Tibial nerve (tissue), 4 donors: ENCODE measurements around the gene YBEY. TPM values are rescaled to one million over a fixed set of nuclear protein-coding genes. Genes with fewer than 3 reads are reported as not detected.

Source experiments
- DNase-seq, 2 donors: peaks; one replicate each; pipeline ENCODE4 v3.0.0-alpha.2; 2019; ENCODE audit warnings: low spot score in 2 of 2
- H3K27ac ChIP-seq, 4 donors: fragments of 200-600 bp; sonication (generic) in 3 of 4; one replicate each; pipeline ENCODE4 v1.5.1; 2017 to 2019; ENCODE audit warnings: mild to moderate bottlenecking in 1 of 4
- H3K27me3 ChIP-seq, 2 donors: fragments of 200-600 bp; sonication (generic) in 1 of 2; one replicate each; pipeline versions ENCODE4 v1.5.1 to v1.6.0; 2017 to 2019
- H3K36me3 ChIP-seq, 3 donors: fragments of 200-600 bp; sonication (generic); one replicate each; pipeline ENCODE4 v1.5.1; 2018 to 2019
- H3K4me1 ChIP-seq, 4 donors: fragments of 200-600 bp; sonication (generic) in 3 of 4; one replicate each; pipeline ENCODE4 v1.5.1; 2017 to 2019
- H3K4me3 ChIP-seq, 4 donors: fragments of 200-600 bp; sonication (generic) in 3 of 4; one replicate each; pipeline ENCODE4 v1.5.1; 2017 to 2019; ENCODE audit warnings: mild to moderate bottlenecking in 1 of 4, moderate library complexity in 1 of 4
- H3K9me3 ChIP-seq, 4 donors: fragments of 200-600 bp; sonication (generic) in 3 of 4; one replicate each; pipeline ENCODE4 v1.5.1; 2017 to 2019
- EP300 ChIP-seq, 2 donors: sonication (generic); formaldehyde crosslinking; IDR thresholded peaks; one replicate each; pipeline ENCODE4 v1.6.1; 2017; ENCODE audit warnings: antibody characterized with exemption in 2 of 2, mild to moderate bottlenecking in 1 of 2
- POLR2A ChIP-seq, 2 donors: fragments of 450-650 bp; IDR thresholded peaks; one replicate each; pipeline ENCODE4 v1.6.1; 2017; ENCODE audit warnings: antibody characterized with exemption in 2 of 2, mild to moderate bottlenecking in 2 of 2, moderate library complexity in 2 of 2
- WGBS, 2 donors: methylation state at CpG; one replicate each; pipeline ENCODE4 v1.1.5; 2018; 5-methylcytosine and 5-hydroxymethylcytosine counted together
- total RNA-seq, 4 donors: library from RNA; depleted of rRNA; stranded (reverse); fragments of >200 nt; gene quantifications; one replicate each; pipeline ENCODE4 v1.1.0, GENCODE V29; 2016
- TF ChIP-seq, protein P1 (sequence below), 5 experiments: fragments of 200-600 bp in 3 of 5; fragments of 450-650 bp in 2 of 5; sonication (generic) in 3 of 5; IDR thresholded peaks; one replicate each; pipeline ENCODE4 v1.5.1; 2016 to 2019; ENCODE audit warnings: antibody characterized with exemption in 5 of 5, mild to moderate bottlenecking in 3 of 5, moderate library complexity in 2 of 5

The YBEY gene
- total RNA-seq, 4 donors from 2014 or later = 6.7 to 20.1 (median 15.5) TPM

DNA sequence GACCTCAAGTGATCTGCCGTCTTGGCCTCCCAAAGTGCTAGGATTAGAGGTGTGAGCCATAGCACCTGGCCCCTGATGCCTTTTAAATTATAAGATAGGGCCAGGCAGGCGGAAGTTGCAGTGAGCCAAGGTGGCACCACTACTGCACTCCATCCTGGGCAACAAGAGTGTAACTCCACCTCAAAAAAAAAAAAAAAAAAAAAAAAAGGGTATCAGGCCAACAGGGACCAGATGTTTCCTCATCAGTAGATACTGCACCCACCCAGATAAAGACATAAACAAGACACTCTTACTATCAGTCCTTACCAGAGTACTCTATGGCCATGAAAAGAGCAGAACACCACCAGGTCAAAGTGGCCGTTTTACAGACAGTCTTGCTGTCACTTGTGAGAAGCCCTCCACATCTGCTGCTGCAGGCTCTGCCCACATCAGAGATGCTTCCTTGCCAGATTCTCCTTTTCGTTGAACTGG is 34.2 kb downstream of the YBEY start:
- no peak overlapping the region for H3K4me3 ChIP-seq
- no peaks in the 10 kb centered on the region for H3K9me3 ChIP-seq
- 60 to 64% methylated on average over 4 of the region's 4 CpGs for WGBS, 2 donors
- DNase-seq = no peak
- peaks cover 0 to 4% (median 0%) of the 10 kb centered on the region in 3 donors for H3K36me3 ChIP-seq
- no peaks in the 10 kb centered on the region for H3K27me3 ChIP-seq
- TF ChIP-seq, protein P1, sequence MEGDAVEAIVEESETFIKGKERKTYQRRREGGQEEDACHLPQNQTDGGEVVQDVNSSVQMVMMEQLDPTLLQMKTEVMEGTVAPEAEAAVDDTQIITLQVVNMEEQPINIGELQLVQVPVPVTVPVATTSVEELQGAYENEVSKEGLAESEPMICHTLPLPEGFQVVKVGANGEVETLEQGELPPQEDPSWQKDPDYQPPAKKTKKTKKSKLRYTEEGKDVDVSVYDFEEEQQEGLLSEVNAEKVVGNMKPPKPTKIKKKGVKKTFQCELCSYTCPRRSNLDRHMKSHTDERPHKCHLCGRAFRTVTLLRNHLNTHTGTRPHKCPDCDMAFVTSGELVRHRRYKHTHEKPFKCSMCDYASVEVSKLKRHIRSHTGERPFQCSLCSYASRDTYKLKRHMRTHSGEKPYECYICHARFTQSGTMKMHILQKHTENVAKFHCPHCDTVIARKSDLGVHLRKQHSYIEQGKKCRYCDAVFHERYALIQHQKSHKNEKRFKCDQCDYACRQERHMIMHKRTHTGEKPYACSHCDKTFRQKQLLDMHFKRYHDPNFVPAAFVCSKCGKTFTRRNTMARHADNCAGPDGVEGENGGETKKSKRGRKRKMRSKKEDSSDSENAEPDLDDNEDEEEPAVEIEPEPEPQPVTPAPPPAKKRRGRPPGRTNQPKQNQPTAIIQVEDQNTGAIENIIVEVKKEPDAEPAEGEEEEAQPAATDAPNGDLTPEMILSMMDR (IDR thresholded peaks at IDR 0.05) = no peak
- H3K4me1 ChIP-seq = peaks cover 0 to 20% (median 9%) of the 10 kb centered on the region in 4 donors
- no peak overlapping the region for H3K27ac ChIP-seq

DNA sequence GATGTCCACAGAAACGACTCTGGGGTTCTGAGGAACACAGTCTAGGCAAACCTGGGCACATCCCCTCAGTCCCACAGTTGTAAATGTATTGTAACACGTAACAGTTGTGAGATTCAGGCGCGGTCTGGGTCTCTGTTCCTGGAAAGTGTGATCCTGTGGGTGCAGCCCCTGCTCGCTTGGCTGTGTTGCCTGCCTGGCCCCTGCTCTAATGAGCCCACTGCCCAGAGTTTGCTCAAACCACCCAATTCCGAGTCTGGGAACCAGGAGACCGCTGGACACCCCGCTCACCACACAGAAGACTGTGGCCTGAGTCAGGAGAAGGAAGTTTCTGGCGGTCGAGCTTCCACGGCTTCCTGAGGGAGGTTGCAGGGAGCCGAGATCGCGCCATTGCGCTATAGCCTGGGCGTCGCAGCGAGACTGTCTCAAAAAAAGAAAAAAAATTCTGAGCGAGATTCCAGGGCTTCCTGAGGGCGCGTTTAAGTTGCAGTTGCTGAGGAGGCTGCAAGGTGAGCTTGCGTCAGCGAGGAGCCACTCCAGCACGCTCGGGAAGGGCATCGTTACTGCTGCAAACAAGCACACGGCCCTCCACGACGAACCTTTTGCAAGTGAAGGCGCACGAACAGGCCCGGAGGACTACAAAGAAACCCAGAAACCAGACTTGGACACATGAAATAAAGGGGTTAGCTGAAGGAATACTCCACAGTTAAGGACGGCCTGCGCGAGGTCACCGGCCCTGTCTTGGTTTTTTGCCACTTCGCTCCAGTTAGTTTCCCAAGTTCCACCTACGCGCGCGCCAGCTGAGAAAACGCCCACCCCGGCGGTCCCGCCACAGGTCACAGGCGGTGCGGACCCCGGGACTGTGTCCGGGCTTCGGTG is 36.4 kb downstream of the YBEY start:
- Histone ChIP-seq H3K9me3 (no peaks in the 10 kb centered on the region), H3K4me3 (peak overlapping the region; percentile 83 to 100 (median 92)), H3K4me1 (peaks cover 0 to 29% (median 9%) of the 10 kb centered on the region in 4 donors), H3K27me3 (no peaks in the 10 kb centered on the region), H3K36me3 (peaks cover 0 to 4% (median 0%) of the 10 kb centered on the region in 3 donors), H3K27ac (peak overlapping the region in 2 of 4 donors; percentile 95)
- WGBS, 2 donors = 4 to 5% methylated on average over 45 to 50 of the region's 50 CpGs
- DNase-seq = no peak
- no peak for TF ChIP-seq POLR2A (IDR thresholded peaks at IDR 0.05)
- TF ChIP-seq, protein P1 (IDR thresholded peaks at IDR 0.05) = no peak
- TF ChIP-seq EP300 (IDR thresholded peaks at IDR 0.05) = no peak

DNA sequence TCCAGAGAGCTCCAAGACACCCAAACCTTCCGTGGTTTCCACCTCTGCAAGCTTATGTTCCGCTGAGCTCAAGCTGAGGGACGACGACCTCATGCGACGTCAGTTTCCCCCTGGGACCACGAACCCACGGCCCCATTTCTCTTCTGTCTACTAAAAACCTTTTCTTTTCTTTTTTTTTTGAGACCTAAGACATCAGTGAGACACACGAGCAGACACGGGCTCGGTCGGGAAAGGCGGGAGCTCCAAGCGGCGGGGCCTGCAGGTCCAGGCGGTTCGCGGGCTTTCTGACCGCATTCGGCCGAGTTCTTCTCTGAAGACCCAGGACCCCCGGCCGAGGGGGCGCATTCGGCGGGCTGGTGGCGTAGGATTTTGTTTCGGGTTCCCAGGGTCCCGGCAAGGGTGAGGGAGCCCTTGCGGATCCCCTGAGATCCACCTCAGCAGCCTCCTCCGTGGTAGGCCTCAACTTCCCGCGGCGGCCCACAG is 37.1 kb downstream of the YBEY start:
- TF ChIP-seq, protein P1 (IDR thresholded peaks at IDR 0.05) = no peak
- no peak for TF ChIP-seq POLR2A (IDR thresholded peaks at IDR 0.05)
- no peak for TF ChIP-seq EP300 (IDR thresholded peaks at IDR 0.05)
- no peaks in the 10 kb centered on the region for H3K27me3 ChIP-seq
- no peaks in the 10 kb centered on the region for H3K9me3 ChIP-seq
- DNase-seq = no peak
- peaks cover 0 to 29% (median 9%) of the 10 kb centered on the region in 4 donors for H3K4me1 ChIP-seq
- peak overlapping the region in 3 of 4 donors; percentile 15 to 95 (median 95) for H3K27ac ChIP-seq
- H3K36me3 ChIP-seq = peaks cover 0 to 11% (median 0%) of the 10 kb centered on the region in 3 donors
- WGBS, 2 donors = 0% methylated on average over 29 to 31 of the region's 34 CpGs
- H3K4me3 ChIP-seq = peak overlapping the region; percentile 83 to 100 (median 92)

DNA sequence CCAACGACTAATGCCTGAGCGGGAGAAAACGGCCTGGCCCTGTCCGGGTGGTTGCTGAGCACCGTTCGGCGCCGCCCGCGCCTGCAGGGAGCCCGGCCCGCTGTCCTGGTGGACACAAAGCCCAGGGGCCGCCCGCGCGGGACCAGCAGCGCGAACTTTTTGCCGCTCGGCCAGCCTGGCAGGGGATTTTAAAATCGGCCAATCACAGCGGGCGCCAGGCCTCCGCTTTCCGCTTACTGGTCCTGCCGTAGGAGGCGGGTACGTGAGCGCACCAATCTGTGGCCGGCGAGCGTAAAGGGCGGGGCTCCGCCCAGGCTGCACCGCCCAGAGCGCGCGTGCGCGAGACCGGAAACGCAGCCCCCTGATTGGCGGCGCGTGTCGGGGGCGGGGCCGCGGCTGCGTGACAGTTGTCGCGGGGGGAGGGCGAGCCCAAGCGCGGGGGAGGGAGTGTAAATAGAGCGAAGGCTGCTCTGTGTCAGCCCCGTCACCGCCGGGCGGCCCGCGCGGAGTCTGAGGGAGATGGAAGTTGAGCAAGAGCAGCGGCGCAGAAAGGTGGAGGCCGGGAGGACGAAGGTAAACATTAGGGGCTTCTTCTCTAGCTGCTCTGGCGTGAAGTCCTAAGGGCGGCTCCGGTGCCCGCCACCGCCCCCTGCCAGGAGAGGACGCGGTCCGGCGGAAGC is 37.7 kb downstream of the YBEY start, which contains the start of the genes C21orf58 and PCNT:
C21orf58 (minus strand) TSS at position 161 of the 680 bp plus-strand sequence. CDS start 1,132 bp downstream, outside the sequence.
PCNT (plus strand) TSS at position 447 of the 680 bp plus-strand sequence; CDS start at position 520, 73 bp downstream.
- Histone ChIP-seq H3K4me1 (peaks cover 0 to 29% (median 9%) of the 10 kb centered on the region in 4 donors), H3K9me3 (no peaks in the 10 kb centered on the region), H3K27ac (peak within 1 kb of the TSS; percentile 95 to 99 (median 95)), H3K36me3 (peaks cover 0 to 17% (median 0%) of the 10 kb centered on the region in 3 donors), H3K4me3 (peak within 1 kb of the TSS; percentile 83 to 100 (median 92)), H3K27me3 (no peaks in the 10 kb centered on the region)
- WGBS, 2 donors = 0 to 1% methylated on average over 29 to 49 of the region's 76 CpGs
- TF ChIP-seq, protein P1 (IDR thresholded peaks at IDR 0.05) = peak in 1 of 5 experiments; percentile 41
- TF ChIP-seq POLR2A (IDR thresholded peaks at IDR 0.05) (no peak), EP300 (IDR thresholded peaks at IDR 0.05) (peak; percentile 35 to 69)
- peak; percentile 93 to 96 for DNase-seq
